ENCODE data around the gene KLK1.

GRCh38 chr19:50829801-50830200 lies 6.2 kb upstream of the KLK1 start:
- TF ChIP-seq CTCF (IDR thresholded peaks at IDR 0.05) (no peak), POLR2A (IDR thresholded peaks at IDR 0.05) (no peak)
